Mesenteric fat pad (tissue), 1 donor: ENCODE measurements around the gene GPR3. TPM values are rescaled to one million over a fixed set of nuclear protein-coding genes. Genes with fewer than 3 reads are reported as not detected.

Experiments used
- DNase-seq: peaks from one replicate; pipeline ENCODE4 v3.0.0-alpha.2; 2020; ENCODE audit warnings: low spot score
- total RNA-seq: library from RNA; stranded (reverse); fragmentation: NEBNext Ultra II Directional; extraction: Animal tissue kit (Norgen Biotek cat#: 25700); gene quantifications from one replicate; pipeline ENCODE4 v1.2.1, GENCODE V29; 2021
- donor health status: DM: yes; HTN: yes; CAD: no.

Gene GPR3
- total RNA-seq, 1 donor from 2014 or later: 0.51 TPM

- no peak for DNase-seq
Observed at GRCh38 chr1:27358038-27358927, 34.1 kb upstream of the GPR3 start.

GRCh38 chr1:27358928-27359313 is 33.5 kb upstream of the GPR3 start:
- DNase-seq: no peak

- no peak for DNase-seq
Observed at GRCh38 chr1:27359822-27360158, 32.6 kb upstream of the GPR3 start.

- DNase-seq: no peak
Observed at GRCh38 chr1:27360159-27361043, 32.0 kb upstream of the GPR3 start.

GRCh38 chr1:27361044-27361402 is 31.4 kb upstream of the GPR3 start:
- no peak for DNase-seq

DNA sequence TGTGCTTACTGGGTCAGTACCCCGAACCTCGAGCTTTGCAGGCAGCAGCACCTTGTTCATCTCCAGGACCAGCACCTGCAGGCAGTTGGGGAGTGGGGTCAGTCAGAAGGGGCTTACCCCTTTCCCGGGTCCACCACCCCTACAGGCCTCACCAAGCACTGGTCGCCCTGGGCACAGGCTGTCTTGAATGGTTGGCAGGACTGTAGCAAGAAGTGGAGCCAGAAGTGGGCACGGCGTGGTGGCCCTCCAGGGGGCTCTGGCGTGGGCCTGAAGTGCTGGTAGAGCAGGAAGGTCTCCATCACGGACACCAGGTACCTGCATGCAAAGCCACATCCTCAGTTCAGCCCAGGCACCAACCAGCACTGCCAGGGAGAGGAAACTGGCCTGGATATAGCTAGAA is 30.9 kb upstream of the GPR3 start:
- no peak for DNase-seq

DNA sequence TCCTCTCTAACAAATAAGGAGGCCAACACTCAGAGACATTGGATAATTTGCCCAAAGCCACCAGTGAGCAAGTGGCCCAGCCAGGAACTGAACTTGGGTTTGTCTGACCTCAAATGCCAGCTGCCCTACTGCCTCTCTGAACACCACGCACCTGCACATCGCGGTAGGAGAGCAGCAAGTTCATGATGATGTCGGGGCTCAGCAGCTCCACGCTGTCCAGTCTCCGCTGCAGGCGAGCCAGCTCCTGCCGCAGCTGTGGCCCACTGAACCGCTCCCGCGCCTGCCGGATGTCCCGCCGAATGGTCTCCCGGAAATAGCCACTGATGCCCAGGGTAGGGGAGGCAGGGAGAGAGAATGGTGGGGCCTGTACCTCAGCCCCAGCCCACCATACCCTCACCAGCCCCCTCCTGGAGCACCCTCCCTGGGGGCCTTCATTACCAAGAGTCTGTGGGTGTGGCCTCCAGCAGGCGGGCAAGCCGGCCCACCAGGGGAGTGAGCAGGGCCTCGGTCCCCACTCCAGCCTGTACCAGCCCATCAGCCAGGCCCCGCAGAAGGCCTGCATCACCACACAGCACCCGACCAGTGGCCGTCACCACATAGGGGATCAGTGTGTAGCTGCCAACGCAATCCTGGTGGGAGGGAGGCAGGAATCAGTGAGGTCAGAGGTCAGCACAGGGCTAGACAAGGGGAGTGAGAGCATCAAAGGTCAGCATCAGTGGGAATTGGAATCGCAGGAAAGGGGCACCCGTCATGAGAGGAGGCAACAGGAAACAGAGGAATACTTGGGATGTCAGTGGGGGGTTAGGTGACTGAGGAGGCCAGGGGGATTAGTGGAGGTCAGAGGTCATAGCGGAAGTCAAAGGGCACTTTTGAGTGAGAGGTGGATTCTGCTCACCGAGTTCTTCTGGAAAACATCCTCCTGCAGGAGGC is 28.4 kb upstream of the GPR3 start:
- no peak for DNase-seq

GRCh38 chr1:27364696-27365371 is 27.6 kb upstream of the GPR3 start:
- no peak for DNase-seq

- peak; percentile 95 for DNase-seq
Observed at GRCh38 chr1:27365372-27366112, 26.9 kb upstream of the GPR3 start.

GRCh38 chr1:27366113-27366410 is 26.4 kb upstream of the GPR3 start:
- peak; percentile 93 for DNase-seq

- DNase-seq: peak; percentile 95
Observed at GRCh38 chr1:27366411-27367159, 25.8 kb upstream of the GPR3 start, which contains the start of gene MAP3K6. TSS of gene MAP3K6 (minus strand) at chr1:27366961. CDS start at chr1:27366597, 364 bp downstream.

- DNase-seq: no peak
Observed at GRCh38 chr1:27367160-27367650, 25.2 kb upstream of the GPR3 start.

- DNase-seq: no peak
Observed at GRCh38 chr1:27368869-27369582, 23.4 kb upstream of the GPR3 start.

DNA sequence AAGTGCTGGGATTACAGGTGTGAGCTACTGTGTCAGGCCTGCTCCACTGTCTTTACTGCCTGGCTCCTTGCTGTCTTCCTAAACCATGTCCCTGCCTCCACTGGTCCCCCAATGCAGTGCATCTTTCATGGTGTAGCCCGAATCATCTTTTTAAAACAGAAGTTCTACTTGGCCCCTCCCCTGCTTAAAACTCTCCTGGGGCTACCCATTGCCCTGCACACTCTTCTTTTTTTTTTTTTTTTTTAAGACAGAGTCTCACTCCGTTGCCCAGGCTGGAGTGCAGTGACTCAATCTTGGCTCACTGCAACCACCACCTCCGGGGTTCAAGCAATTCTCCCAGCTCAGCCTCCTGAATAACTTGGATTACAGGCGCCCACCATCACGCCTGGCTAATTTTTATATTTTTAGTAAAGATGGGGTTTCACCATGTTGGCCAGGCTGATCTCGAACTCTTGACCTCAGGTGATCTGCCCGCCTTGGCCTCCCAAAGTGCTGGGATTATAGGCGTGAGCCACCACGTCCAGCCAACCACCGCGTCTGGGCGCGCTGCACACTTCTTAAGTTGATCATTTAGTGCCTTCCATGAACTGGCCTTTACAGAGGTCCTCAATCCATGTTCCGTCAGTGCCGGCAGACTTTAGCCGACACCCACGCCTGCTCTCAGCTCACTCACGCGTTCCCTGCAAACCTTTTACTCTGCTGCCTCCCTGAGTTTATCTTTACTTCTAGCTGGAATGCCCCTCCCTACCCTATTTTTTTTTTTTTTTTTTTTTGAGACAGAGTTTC is 20.2 kb upstream of the GPR3 start:
- no peak for DNase-seq

- DNase-seq: no peak
Observed at GRCh38 chr1:27372808-27373690, 19.4 kb upstream of the GPR3 start.

DNA sequence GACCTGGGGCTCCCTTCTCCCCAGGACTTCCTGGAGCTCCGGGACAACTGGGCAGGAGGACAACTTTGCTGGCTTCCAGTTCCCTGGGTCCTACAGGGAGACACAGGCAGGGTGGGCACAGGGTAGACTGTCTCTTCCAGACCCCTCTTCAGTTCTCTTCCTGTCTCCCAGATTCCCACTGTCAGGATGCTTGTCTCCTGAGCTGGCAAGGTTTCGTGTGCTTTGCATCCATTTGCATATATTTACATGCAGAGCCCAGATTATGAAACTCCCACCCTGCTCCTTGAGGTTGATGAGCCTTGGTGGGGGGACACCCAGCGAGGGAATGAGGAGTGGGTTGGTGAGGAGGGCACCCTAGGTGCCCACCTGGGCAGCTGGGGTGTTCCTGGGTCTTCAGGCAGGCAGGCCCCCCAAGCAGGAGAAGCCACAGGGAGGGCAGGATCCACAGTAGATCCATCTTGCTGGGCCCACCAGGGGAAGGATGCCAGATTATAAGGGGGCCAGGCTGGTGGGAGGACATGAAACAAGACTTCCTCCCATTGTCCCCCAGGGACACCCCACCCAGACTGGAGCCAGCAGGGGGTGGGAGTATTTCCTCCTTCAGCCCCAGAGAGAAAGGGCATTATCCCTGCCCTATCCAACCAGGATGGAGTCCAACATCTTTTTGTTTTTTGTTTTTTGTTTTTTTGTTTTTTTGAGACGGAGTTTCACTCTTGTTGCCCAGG is 17.9 kb upstream of the GPR3 start, which contains the start of gene FCN3:
TSS of gene FCN3 (minus strand) at position 463 of the 725 bp plus-strand sequence. CDS start at position 457, 6 bp downstream.
- DNase-seq: no peak
